Activated CD4-positive, alpha-beta T cell treated with anti-CD3 and anti-CD28 coated beads, Interleukin-2, amount 50 U/mL, for 1 hour (primary cell): ENCODE data around the gene ALDH3B2.
"Not testable (repeated sequence)": the region's sequence is repeated elsewhere in the genome, so short reads cannot be mapped to it uniquely, and the experiment has no call there.

ENCODE experiments used
- DNase-seq: peaks from one replicate; pipeline ENCODE4 v3.0.0-alpha.2; 2020

Gene ALDH3B2

GRCh38 chr11:67628710-67629385 lies 45.6 kb downstream of the ALDH3B2 start:
- DNase-seq = no peak

- no peak for DNase-seq
These were observed 46.4 kb downstream of the ALDH3B2 start for GRCh38 chr11:67627812-67628624.

- DNase-seq = no peak
These were observed 47.0 kb downstream of the ALDH3B2 start for GRCh38 chr11:67627441-67627811.

- no peak for DNase-seq
These were observed 47.5 kb downstream of the ALDH3B2 start for GRCh38 chr11:67626970-67627369.

GRCh38 chr11:67626131-67626833 lies 48.1 kb downstream of the ALDH3B2 start:
- DNase-seq = not testable (repeated sequence)

GRCh38 chr11:67623795-67624194 lies 50.6 kb downstream of the ALDH3B2 start:
- not testable (repeated sequence) for DNase-seq

GRCh38 chr11:67622905-67623304 lies 51.5 kb downstream of the ALDH3B2 start:
- DNase-seq = not testable (repeated sequence)

- not testable (repeated sequence) for DNase-seq
These were observed 52.5 kb downstream of the ALDH3B2 start for GRCh38 chr11:67621928-67622327.

- DNase-seq = not testable (repeated sequence)
These were observed 53.8 kb downstream of the ALDH3B2 start for GRCh38 chr11:67620621-67621020.

GRCh38 chr11:67619683-67620618 lies 54.5 kb downstream of the ALDH3B2 start:
- not testable (repeated sequence) for DNase-seq

- not testable (repeated sequence) for DNase-seq
These were observed 55.3 kb downstream of the ALDH3B2 start for GRCh38 chr11:67618901-67619659.

- DNase-seq = no peak
These were observed 57.0 kb downstream of the ALDH3B2 start for GRCh38 chr11:67617243-67617953.

GRCh38 chr11:67616431-67617242 lies 57.8 kb downstream of the ALDH3B2 start:
- DNase-seq = no peak

GRCh38 chr11:67615728-67616430 lies 58.5 kb downstream of the ALDH3B2 start:
- DNase-seq = no peak

GRCh38 chr11:67614730-67615714 lies 59.4 kb downstream of the ALDH3B2 start:
- peak; percentile 54 for DNase-seq

GRCh38 chr11:67613960-67614715 lies 60.3 kb downstream of the ALDH3B2 start:
- peak; percentile 76 for DNase-seq

- DNase-seq = no peak
These were observed 61.0 kb downstream of the ALDH3B2 start for GRCh38 chr11:67613313-67613959.
